DND-41 (cell line): Measurements from ENCODE around the gene MOB3B.

Experiments
- CTCF ChIP-seq: IDR thresholded peaks from 2 replicates; pipeline ENCODE4 v1.5.1; 2012; ENCODE audit warnings: borderline replicate concordance, low read length, moderate library complexity, mild to moderate bottlenecking; ENCODE audit not compliant: poor library complexity, severe bottlenecking; ENCODE audit errors: extremely low read depth
- EZH2 ChIP-seq: IDR thresholded peaks from 3 replicates; pipeline ENCODE4 v1.6.1; 2012; ENCODE audit warnings: borderline replicate concordance, low read depth, mild to moderate bottlenecking, moderate library complexity, low read length, inconsistent platforms; ENCODE audit not compliant: severe bottlenecking

- TF ChIP-seq CTCF (no peak), EZH2 (no peak)
Measured at GRCh38 chr9:27445057-27445595, 84.5 kb downstream of the MOB3B start.
